Endometrial microvascular endothelial cells (primary cell): ENCODE results near the gene PRDM16. TPM values are rescaled to one million over a fixed set of nuclear protein-coding genes. Genes with fewer than 3 reads are reported as not detected.

Experiments
- in situ Hi-C: cut with HindIII; loops from 2 replicates; pipeline ENCODE4 v1.10.0; 2017; ENCODE audit warnings: low sequenced_read_pairs, low pct_unique_long_range_greater_than_20kb; ENCODE audit errors: inconsistent ontology term
- total RNA-seq: library from RNA; depleted of rRNA; stranded (reverse); fragments of >200 nt; gene quantifications from one replicate; pipeline ENCODE4 v1.2.3, GENCODE V29; 2015; ENCODE audit errors: inconsistent ontology term

PRDM16 gene
- total RNA-seq, 1 donor from 2014 or later = not detected

DNA sequence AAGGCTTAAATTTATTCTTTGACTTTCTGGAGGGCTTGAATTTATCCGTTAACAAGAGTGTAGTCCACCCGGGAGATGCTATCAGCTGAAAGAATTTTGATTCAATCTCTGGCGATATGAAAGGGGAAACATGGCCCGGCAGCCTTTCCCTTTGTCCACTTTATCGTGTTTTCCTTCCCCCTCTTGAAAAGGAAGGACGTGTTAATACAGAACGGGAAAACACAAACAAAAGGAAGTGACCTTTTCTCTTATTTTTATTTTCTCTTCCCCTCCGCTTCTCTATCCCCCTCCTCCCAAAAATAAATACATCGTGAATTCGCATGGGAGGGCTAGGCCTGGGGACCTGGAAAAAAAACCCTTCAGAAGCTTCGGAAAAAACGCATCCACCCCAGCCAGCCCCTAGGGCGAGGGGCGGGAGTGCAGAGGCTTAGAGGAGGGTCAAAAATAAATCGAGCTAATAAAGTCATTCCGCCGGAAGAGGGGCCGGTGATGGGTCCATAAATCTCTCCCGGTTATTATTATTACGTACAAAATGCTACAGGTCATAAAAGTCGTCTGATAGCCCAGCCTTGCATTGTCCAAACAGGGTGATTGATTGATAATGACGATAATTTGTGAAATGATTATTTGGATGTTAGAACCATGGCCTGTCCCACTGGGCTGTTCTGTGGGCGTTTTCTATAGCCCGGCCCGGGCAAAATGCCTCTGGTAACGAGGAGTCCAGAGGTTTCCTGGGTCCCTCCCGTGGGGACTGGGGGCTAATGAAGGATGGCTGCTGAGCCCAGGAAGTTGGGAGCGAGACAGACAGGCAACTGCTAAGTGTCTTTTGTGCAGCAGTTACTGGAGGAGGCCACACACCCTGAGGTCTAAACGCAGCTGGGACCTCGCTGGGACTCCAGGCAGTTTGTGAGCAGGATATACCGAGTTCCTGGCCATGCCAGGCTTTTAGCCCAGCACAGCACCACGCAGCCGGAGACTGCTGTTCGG, 179.4 kb downstream of the PRDM16 start:
- in situ Hi-C loops = loop anchor here (25.0 kb wide), 1 partner anchor 186 kb away; the partner anchor contains the start of gene PRDM16

DNA sequence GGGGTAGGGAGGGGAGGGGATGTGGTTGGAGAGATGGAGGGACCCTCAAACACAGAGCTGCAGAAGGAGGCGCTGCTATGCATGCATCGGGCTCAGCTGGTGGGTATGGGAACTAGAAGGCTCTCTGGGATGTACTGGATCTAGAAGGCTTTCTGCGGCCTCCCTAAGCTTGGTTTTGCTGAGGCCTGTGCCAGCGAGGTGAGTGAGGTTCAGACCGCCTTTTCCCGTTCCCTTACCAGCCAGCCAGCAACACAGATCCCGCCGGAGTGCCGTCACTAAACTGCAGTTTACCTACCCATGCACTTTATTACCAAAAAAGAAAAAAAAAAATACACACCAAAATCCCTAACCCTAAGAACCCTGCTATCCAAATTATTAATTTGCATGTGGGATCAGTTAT, 180.2 kb downstream of the PRDM16 start:
- in situ Hi-C loops = loop anchor here (25.0 kb wide), 1 partner anchor 187 kb away; the partner anchor contains the start of gene PRDM16

DNA sequence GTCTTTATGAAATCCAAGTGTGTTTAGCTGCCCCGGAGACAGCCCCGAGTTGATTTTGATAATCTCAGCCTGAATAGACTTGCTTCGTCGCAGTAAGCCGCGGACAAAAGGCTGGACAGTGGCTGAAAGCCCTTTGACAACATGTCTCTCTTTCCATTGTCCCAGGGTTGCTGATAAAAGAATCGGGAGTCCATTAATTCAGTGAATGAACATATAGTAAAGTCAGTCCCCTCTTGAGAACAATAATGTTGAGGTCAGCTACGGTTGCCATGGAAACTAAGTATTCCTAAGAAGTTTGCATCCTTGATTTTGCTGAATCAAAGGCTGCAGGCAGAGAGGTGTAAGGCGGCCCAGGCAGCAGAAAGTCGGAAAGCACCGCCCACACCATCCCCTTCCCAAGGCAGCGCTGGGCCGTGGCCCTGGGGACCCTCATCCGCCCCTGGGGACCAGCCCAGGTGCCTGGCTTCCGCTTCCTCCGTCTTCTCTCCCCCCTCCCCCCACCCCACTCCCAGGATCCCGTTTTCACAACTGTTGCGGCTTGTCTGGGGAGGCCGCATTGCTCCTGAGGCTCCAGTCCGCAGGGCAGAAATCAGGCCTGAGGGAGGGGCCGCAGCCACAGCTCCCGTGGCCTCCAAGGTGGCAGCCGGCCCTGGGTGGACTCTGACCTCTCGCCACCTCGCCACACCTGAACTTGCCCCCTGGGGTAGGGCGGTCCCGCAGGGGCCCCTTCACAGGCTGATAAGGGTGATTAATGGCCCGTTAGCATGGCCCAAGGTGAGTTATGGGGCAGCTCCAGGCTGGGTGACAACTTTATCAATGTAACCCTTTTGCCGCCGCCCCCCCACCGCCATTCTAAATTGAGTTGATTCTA, 180.9 kb downstream of the PRDM16 start:
- in situ Hi-C loops = loop anchor here (25.0 kb wide), 1 partner anchor 188 kb away; the partner anchor contains the start of gene PRDM16

DNA sequence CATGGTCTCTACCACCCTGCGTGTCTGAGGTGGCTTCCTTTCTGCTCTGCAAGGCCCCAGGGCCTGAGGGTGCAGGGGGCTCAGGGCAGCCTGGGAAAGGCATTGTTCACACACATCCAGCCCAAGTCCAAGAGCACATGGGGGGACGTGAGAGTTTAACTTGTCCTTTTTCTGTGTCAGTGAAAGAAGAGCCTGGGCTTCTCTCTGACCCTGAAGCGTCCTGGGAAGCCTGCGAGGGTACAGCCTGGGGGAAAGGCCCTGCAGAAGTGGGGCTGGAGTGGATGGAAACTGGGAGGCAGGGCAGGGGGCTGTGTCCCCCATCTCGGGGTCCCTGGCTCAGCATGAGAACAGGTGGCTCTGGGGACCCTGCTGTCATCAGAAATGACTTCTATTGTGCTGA, 181.6 kb downstream of the PRDM16 start:
- in situ Hi-C loops = no loop called here

DNA sequence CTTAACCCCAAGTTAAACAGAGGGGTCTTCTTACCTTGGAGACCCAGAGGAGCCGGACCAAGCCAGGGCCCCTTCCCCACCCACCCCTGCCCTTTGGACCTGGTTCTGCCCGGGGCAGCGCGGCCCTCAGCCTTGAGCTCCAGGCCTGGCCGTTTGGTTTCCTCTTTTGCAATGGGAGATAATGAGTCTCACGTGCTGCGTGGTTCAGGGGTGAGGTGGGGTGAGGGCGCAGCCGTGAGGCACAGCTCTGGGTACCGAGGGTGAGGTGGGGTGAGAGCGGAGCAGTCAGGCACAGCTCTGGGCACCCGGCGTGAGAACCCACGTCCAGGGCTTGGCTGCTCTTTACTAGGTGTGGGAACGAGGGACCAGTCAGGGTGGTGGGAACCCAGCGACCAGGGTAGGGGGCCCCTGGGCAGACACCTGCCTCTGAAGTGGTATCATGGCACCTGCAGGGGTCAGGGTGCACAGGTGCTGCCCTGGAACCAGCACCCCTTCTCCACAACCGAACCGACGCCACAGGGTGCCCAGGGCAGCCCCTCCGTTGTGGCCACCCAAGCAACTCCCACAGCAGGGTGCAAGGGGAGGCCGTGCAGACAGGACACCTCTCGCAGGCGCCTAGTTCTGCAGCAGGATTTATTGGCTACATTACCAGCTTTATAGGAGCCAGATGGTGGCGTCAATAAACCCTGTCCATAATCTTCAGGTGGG, 182.2 kb downstream of the PRDM16 start:
- in situ Hi-C loops = no loop called here

DNA sequence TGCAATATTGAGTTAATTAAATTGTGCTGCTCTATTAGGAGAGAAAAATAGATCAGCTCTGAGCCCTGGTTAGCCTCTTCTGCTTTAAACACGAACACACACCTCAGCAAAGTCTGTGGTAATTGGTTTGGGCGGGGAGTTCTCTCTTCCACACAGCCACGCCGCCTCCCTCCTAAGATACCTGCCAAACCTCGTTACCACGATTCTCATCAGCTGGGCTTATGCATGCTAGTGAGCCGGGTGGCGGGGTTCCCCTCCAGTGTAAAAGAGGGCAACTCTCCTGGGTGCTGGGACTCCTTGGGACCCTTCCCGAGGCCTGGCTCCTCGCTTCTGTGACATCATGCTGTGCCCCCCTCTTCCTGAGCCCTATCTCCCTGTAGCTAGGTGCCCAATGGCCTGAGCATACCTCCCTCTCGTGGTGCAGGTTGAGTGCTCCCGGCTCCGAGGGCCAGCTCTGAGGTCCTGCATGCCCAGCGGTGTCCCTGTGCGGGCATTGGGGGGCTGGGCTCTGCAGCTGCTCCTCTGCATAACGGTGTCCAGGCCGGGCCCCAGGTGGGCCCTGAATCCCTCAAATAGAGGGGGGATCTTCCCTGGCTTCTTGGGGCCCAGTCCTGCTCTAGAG, 182.9 kb downstream of the PRDM16 start:
- in situ Hi-C loops = no loop called here

DNA sequence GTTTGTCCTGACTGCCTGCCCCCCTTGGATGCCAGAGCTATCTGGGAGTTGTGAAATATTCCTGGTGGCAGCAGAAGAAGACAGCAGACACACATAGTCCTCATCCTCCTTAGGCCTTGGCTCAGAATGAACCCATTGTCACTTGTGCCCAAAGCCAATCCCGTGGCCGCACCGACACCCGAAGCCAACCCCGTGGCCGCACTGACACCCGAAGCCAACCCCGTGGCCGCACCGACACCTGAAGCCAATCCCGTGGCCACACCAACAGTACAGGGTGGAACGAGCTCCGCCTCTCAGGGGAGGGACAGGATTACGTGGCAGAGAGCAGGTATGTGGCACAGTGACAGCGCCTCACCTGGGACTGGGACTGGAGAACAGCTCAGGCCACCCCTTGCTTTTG, 186.7 kb downstream of the PRDM16 start:
- in situ Hi-C loops = no loop called here

DNA sequence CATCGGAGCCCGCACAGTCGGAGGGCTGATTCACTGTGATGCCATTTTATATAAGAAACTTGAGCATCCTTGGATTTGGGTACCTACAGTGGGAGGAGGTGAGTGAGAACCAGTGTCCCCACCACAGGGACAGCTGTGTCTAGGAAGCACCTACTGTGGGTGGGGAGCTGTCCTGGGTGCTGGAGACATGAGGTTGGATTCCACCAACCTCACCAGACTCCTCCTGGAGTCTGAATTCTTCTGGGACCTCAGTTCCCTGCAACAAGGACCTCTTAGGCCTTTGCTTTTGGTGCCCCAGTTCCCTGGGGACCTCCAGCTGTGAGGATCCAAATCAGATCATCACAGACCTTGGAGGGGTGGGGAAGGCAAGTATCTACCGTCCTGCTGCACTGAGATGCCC, 188.8 kb downstream of the PRDM16 start:
- in situ Hi-C loops = no loop called here

DNA sequence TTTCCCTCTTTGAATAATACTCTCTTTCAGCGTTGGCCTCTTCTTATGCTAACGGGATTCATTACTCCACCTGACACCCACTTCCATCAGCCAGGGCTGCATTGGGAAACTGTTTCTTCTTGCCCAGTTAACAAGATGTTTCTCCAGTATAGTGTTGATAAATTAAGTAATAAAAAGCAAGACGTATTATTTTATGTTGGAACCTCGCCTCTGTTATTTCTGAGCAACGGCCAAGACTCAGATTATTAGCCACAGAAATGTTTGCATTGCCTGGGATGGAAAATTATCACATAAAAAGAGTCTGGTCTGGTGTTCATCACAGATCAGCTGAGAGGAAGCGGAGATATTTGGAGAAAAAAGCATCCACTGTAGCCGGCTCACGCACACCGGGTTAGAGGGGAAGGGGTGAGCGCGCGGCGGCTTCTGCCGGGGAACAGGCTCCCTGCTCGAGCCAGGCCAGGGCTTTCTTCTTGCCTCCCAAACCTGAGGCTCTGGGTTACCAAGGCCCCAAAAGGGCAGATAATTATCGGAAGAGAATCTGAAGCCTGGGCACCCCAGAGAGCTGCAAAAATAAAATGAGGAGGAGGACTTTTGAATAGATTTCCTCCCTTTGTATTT, 189.5 kb downstream of the PRDM16 start:
- in situ Hi-C loops = no loop called here

DNA sequence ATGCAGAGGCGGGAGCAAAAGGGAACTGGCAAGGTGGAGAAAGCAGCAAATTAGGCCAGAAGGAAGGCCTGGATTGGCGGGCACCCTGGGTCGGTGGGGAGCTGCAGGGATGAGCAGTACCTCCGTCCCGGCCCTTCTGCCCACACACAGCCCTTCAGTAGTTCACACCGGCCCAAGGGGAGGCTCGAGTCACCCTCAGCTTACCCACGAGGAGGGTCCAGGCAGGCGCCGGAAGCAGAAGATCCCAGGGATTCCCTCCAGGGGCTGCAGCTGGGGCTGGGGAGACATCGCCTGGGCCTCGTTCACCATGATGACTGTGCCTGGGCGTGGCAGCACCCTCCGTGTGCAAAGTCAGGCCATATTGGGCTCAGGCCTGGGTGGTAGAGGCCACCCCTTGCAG, 190.0 kb downstream of the PRDM16 start:
- in situ Hi-C loops = no loop called here

DNA sequence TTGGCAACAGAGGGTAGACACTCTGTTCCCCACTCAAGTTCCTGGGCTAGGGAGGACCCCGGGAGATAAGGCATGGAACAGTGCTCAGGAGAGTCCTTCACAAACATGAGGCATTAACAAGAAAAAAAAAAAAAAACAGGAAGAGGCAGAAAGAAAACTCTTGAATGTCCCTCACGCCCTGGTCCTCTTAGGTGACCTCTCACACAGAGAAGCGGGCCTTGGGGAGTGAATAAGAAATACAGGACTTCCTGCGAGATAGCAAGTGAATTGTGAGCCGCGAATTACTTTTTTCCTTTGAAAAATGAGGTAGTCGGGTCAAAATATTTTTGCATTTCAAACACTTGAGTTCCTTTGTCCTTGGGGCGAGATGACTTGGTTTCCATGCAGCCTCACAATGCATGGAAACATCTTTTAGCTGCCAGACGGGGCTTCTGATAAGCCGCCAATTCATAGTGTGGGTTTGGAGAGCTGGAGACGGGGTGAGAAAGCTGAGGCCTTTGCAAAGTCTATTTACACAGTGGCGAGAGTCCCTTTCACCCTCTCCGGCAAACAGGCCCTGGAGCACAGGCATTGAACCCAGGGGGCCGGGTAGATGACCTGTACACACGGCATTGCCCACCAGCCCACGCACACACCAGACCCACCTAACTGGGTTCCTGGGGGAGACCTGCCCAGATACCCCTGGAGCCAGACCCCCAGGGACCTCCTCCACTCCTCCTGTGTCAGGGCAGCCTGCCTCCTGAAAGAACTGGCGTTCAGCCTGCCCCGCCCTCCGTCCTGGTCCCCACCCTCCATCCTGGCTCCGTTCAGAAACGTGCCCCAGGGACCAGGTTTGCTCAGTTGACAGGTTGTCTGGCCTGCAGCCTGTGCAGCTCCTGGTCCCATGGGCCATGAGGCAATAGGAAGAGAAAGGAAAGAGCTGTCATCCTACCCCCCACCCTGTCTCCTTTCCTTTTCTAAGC, 192.3 kb downstream of the PRDM16 start:
- in situ Hi-C loops = no loop called here

DNA sequence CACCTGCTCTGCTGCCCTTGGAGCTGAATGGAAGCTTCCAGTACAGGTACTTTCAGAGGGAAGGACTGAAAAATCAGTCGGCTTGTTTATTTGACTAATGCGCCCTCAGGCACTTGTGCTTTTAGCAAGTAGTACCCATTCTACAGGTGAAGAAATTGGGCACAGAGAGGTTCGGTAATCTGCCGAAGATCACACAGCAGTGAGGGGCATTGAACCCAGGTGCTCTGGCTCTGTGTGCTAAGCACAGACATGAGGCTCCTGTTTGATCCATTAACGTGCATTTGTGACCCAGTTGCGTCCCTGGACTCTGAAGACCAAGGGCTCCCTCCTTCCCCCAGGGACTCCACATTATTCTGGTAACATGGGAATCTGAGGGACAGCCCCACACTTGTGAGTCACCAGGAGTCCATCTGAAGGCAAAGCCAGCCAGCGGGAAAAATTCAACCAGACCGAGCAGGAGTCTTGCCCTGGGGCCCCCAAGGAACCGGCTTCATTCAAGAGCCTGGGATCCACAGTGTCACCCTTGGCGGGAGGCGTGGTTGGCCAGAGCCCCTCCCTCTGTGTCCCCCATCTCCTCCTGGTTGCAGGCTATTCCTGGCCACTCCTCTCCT, 193.1 kb downstream of the PRDM16 start:
- in situ Hi-C loops = no loop called here

DNA sequence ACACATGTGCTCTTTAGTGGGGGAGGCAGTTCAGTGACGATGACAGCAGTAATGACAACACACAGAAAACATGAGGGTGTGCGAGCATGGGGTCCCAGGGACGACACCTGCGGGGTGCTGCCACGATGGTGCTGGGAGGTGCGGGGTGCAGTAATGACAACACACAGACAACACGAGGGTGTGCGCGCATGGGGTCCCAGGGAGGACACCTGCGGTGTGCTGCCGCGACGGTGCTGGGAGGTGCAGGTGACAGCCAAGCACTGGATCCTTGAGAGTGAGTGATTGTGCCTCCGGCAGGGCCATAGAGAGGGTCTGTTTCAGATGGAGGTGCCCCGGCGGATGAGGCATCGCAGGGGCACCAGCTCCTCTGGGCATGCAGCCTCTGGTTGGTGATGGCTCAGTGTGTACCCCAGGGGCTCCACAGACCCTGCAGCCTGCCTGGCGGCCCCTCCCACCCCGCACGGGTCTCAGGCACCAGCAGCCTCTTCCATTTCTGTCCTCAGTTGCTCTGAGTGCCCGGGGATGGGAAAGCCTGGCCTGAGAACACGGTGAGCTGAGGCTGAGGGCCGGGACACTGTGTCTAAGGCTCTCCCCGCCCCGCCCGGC, 193.8 kb downstream of the PRDM16 start:
- in situ Hi-C loops = no loop called here

DNA sequence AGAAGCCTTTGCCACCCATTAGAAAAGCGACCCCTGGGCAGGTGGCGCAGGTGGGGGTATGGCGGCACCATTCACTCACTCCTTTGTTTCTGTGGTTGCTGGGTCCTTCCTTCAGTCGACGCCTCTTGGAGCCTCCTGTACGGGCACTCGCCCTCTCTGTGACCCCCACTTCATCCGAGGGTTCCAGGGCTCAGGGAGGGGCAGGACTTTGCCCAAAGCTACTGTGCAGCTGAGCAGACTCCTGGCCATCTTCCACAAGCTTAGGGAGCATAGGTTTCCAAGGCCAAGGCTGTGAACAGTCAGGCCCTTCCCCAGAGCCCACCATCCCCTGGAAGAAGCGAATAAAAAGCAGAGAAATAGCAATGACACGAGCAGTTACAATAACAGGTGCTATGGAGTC, 194.8 kb downstream of the PRDM16 start:
- in situ Hi-C loops = no loop called here

DNA sequence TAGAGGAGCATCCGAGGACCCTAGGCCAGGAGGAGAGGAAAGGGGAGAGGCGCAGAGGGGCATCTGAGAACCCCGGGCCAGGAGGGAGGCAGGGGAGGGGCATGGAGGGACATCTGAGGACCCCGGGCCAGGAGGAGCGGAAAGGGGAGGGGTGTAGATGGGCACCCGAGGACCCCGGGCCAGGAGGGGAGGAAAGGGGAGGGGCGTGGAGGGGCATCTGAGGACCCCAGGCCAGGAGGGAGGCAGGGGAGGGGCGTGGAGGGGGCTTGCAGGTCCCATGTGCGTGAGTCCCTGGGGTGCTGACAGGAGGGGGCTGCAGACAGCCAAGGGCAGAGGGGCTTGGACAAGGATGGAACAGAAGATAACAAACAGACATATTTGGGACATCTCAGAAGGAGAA, 195.5 kb downstream of the PRDM16 start:
- in situ Hi-C loops = no loop called here
